ENCODE data around the gene STRN3.

- TF ChIP-seq CTCF (IDR thresholded peaks at IDR 0.05) (no peak), POLR2A (IDR thresholded peaks at IDR 0.05) (no peak)
Observed at GRCh38 chr14:31043379-31043778, 17.2 kb upstream of the STRN3 start.

All from esophagus squamous epithelium (tissue), 4 donors.